Erythroblast (primary cell): ENCODE results near the gene SPATA3.

Experiments
- GATA1 ChIP-seq: IDR thresholded peaks from 2 replicates; pipeline ENCODE4 v1.6.1; 2011; ENCODE audit warnings: low read depth, mild to moderate bottlenecking, control low read depth, low read length, moderate library complexity
- POLR2A ChIP-seq: IDR thresholded peaks from 2 replicates; pipeline ENCODE4 v1.6.1; 2011; ENCODE audit warnings: mild to moderate bottlenecking, low read length

DNA sequence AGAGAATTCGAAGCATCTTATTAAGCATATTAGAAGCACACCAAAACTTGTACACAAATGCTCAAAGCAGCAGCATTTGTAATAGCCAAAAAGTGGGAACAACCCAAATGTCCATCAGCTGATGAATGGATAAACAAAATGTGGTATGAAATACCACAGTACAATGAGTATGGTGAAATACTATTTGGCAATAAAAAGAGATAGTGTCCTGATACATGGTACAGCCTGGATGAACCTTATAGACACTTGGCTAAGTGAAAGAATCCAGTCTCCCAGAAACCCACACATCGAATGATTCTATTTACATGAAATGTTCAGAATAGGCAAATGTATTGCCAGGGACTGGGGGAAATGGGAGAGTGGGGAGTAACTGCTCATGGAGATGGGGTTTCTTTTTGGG is 3.0 kb downstream of the SPATA3 start:
- TF ChIP-seq POLR2A (no peak), GATA1 (no peak)
